HepG2 (cell line): ENCODE measurements around the gene DNMT3B. TPM values are rescaled to one million over a fixed set of nuclear protein-coding genes. Genes with fewer than 3 reads are reported as not detected.
A peak's percentile ranks its signal among the peaks of the same experiment; 100 is the strongest.

Experiments used
- ATAC-seq: fragments of 200-7000 bp; cut with Tn5 transposase; 3 replicates; pipeline ENCODE4 v1.9.1; 2020; ENCODE audit warnings: mild to moderate bottlenecking, moderate library complexity
- BruUV-seq: library from RNA; stranded (reverse); fragments of 400-500 nt; replicated peaks from 2 replicates; lab custom pipeline; 2021; lab: Mats Ljungman, UMichigan
- CTCF ChIA-PET: fragments of 300-600 bp; formaldehyde crosslinking; extraction: SDS; loops from one replicate; lab custom pipeline; 2021; ENCODE audit warnings: low total read pairs, inconsistent platforms, low intra/inter-chr PET ratio; lab: Yijun Ruan, JAX
- POLR2A ChIA-PET: fragments of 350-600 bp; sonication (Branson Sonifier 250); formaldehyde crosslinking; loops from one replicate; lab custom pipeline; 2020; ENCODE audit warnings: antibody characterized with exemption, inconsistent platforms; lab: Yijun Ruan, JAX
- DNase-seq: peaks from one replicate; pipeline ENCODE4 v3.0.0-alpha.2; 2015; ENCODE audit warnings: low spot score
- FAIRE-seq: peaks from 3 replicates; lab custom pipeline; 2011; peaks lifted over from hg19 to GRCh38; lab: Jason Lieb, UNC
- H2AFZ ChIP-seq: one replicate; pipeline ENCODE4 v1.6.1; 2011; ENCODE audit warnings: low read length, inconsistent platforms
- H3K27ac ChIP-seq: fragments of 300-600 bp; 3 replicates; pipeline ENCODE4 v1.8.0; 2011; ENCODE audit warnings: mixed run types, mild to moderate bottlenecking, mixed read lengths, low read length, inconsistent platforms; ENCODE audit not compliant: insufficient read depth; ENCODE audit errors: extremely low read length
- H3K27me3 ChIP-seq, 2 experiments: fragments of 200-600 bp in 1 of 2; 2 replicates in 1 of 2; 3 replicates in 1 of 2; pipeline versions ENCODE4 v1.6.0 to v1.8.0; 2011; ENCODE audit warnings: low read length in 2 of 2, mild to moderate bottlenecking in 2 of 2, moderate library complexity in 2 of 2, inconsistent platforms in 1 of 2; ENCODE audit not compliant: insufficient read depth in 2 of 2, control insufficient read depth in 1 of 2
- H3K36me3 ChIP-seq, 2 experiments: fragments of 200-600 bp in 1 of 2; replicated peaks in 1 of 2; 2 replicates in 1 of 2; 3 replicates in 1 of 2; pipeline versions ENCODE4 v1.5.1 to v1.8.0; 2011; ENCODE audit warnings: low read length in 2 of 2, inconsistent platforms in 1 of 2; ENCODE audit not compliant: insufficient read depth in 2 of 2, control insufficient read depth in 1 of 2
- H3K4me1 ChIP-seq: 2 replicates; pipeline ENCODE4 v1.5.1; 2012; ENCODE audit warnings: low read length, inconsistent platforms; ENCODE audit not compliant: insufficient read depth
- H3K4me2 ChIP-seq: 2 replicates; pipeline ENCODE4 v1.6.0; 2011; ENCODE audit warnings: low read depth, low read length, inconsistent platforms
- H3K4me3 ChIP-seq, 3 experiments: fragments of 200-600 bp in 1 of 3; sonication (generic), shearing (Covaris generic) in 1 of 3; replicated peaks in 1 of 3; 2 replicates each; pipeline ENCODE4 v1.5.1; 2011 to 2016; ENCODE audit warnings: low read length in 3 of 3, inconsistent platforms in 2 of 3, low read depth in 2 of 3, mild to moderate bottlenecking in 2 of 3, control low read depth in 1 of 3, mixed read lengths in 1 of 3; ENCODE audit not compliant: insufficient read depth in 1 of 3
- H3K79me2 ChIP-seq: one replicate; pipeline ENCODE4 v1.6.1; 2011; ENCODE audit warnings: low read length, inconsistent platforms; ENCODE audit not compliant: insufficient read depth
- H3K9ac ChIP-seq: 2 replicates; pipeline ENCODE4 v1.6.0; 2011; ENCODE audit warnings: mild to moderate bottlenecking, low read depth, low read length, inconsistent platforms; ENCODE audit not compliant: insufficient read depth
- H3K9me3 ChIP-seq: 2 replicates; pipeline ENCODE4 v1.5.1; 2012; ENCODE audit warnings: mild to moderate bottlenecking, low read length
- H4K20me1 ChIP-seq: 2 replicates; pipeline ENCODE4 v1.6.0; 2011; ENCODE audit warnings: inconsistent platforms, mild to moderate bottlenecking, low read length, moderate library complexity; ENCODE audit not compliant: insufficient read depth
- AKNA ChIP-seq: sonication (generic); formaldehyde crosslinking; IDR thresholded peaks from 2 replicates; pipeline ENCODE4 v1.4.0; 2020; ENCODE audit warnings: missing genetic modification reagents, borderline replicate concordance
- MNT ChIP-seq: fragments of 450-650 bp; IDR thresholded peaks from 2 replicates; pipeline ENCODE4 v1.6.1; 2016
- WGBS: methylation state at CpG from one replicate; pipeline ENCODE4 v1.1.6; 2017; ENCODE audit warnings: low lambda C conversion rate; 5-methylcytosine and 5-hydroxymethylcytosine counted together
- in situ Hi-C: cut with HindIII; loops from 2 replicates; pipeline ENCODE4 v1.10.0; 2017; ENCODE audit warnings: low pct_unique_long_range_greater_than_20kb; ENCODE audit not compliant: extremely low pct_ligation_motif_present
- intact Hi-C: fragments of 100-400 bp; cut with micrococcal nuclease; formaldehyde crosslinking; loops from one replicate; pipeline ENCODE4 v1.10.0; 2022; ENCODE audit not compliant: unreplicated experiment
- polyA plus RNA-seq, 8 experiments: library from polyadenylated mRNA; depleted of rRNA in 3 of 8; stranded (reverse) in 7 of 8; unstranded in 1 of 8; fragments of >200 nt; fragmentation: Illumina TruSeq in 4 of 8; extraction: Trizol in 4 of 8; gene quantifications; 2 replicates each; pipeline versions ENCODE4 v1.2.1 to v1.2.3, GENCODE V29; 2011 to 2016; ENCODE audit warnings: low read depth in 4 of 8, missing spikeins in 1 of 8, mixed read lengths in 1 of 8; ENCODE audit not compliant: insufficient read depth in 1 of 8
- total RNA-seq, 5 experiments: library from RNA; depleted of rRNA; stranded (reverse); fragments of >200 nt; fragmentation: Illumina TruSeq; extraction: Trizol; gene quantifications; 2 replicates each; pipeline ENCODE4 v1.2.3, GENCODE V29; 2016; ENCODE audit warnings: low read depth in 1 of 5

DNMT3B gene
- total and polyA plus RNA-seq, 2 of the 13 experiments (the other 11 are each of a cell fraction or from before 2014, with no cell fraction given), result 3.8 to 13.9 TPM

DNA sequence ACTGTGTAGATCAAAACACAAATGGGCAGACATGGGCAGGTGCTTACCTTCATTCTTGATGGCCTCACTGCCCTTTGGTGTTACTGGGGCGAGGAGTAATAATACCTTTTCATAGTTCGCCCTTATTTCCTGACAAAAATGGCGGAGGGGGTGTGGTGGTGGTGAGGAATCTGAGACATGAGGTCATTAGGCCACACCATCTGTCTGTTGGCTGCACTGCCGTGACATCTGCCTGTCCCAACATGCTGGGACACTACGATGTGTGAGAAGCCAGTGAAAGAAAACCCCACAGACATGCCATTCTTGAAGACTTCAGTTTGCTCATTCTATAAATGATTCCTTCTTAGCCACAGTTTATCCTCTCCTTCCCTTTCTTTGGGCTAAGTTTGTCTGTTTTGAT, 44.2 kb downstream of the DNMT3B start:
- WGBS, result 95% methylated on average over 5 of the region's 5 CpGs
- Histone ChIP-seq H3K36me3 (peaks cover 12 to 60% of the 10 kb centered on the region in 2 experiments), H3K79me2 (no peaks in the 10 kb centered on the region), H3K4me1 (no peaks in the 10 kb centered on the region), H3K27ac (no peak overlapping the region), H2AFZ (no peak overlapping the region), H3K27me3 (no peaks in the 10 kb centered on the region), H3K9me3 (no peaks in the 10 kb centered on the region), H3K4me2 (no peak overlapping the region), H3K4me3 (no peak overlapping the region), H3K9ac (no peak overlapping the region), H4K20me1 (no peaks in the 10 kb centered on the region)
- intact Hi-C loops, result no loop called here
- FAIRE-seq, result no peak
- no peak for DNase-seq
- BruUV-seq, result no TSS peak
- in situ Hi-C loops, result no loop called here
- ChIA-PET POLR2A (no interaction called here), CTCF (no interaction called here)
- TF ChIP-seq AKNA (CRISPR knock-in tag), result no peak
- TF ChIP-seq MNT, result peak; percentile 48; the same call in 1 of the 2 replicates
- no peak for ATAC-seq
